Progenitor cell of endocrine pancreas (in vitro differentiated cells): ENCODE measurements around the gene ARSG. TPM values are rescaled to one million over a fixed set of nuclear protein-coding genes. Genes with fewer than 3 reads are reported as not detected.

Experiments
- DNase-seq: peaks from one replicate; pipeline ENCODE4 v3.0.0; 2021; ENCODE audit warnings: low spot score; ENCODE audit not compliant: unreplicated experiment
- H3K27ac Mint-ChIP-seq: 2 replicates; pipeline ENCODE4 v1.8.0; 2021; ENCODE audit warnings: mild to moderate bottlenecking, moderate library complexity, mixed read lengths
- H3K27me3 Mint-ChIP-seq: 2 replicates; pipeline ENCODE4 v1.8.0; 2021; ENCODE audit warnings: mixed read lengths
- H3K36me3 Mint-ChIP-seq: 2 replicates; pipeline ENCODE4 v1.8.0; 2022; ENCODE audit warnings: mixed read lengths; ENCODE audit not compliant: insufficient read depth
- H3K4me1 Mint-ChIP-seq: 2 replicates; pipeline ENCODE4 v1.8.0; 2021; ENCODE audit warnings: low read depth, mixed read lengths
- H3K4me3 Mint-ChIP-seq: 2 replicates; pipeline ENCODE4 v1.8.0; 2021; ENCODE audit warnings: low read depth, mild to moderate bottlenecking, moderate library complexity, mixed read lengths
- H3K9me3 Mint-ChIP-seq: 2 replicates; pipeline ENCODE4 v1.8.0; 2021; ENCODE audit warnings: low read depth, mixed read lengths
- total RNA-seq: library from RNA; stranded (reverse); gene quantifications from 2 replicates; pipeline ENCODE4 v1.2.1, GENCODE V29; 2021
- TF ChIP-seq, protein P1 (sequence below): fragments of 200-600 bp; sonication (generic); IDR thresholded peaks from one replicate; pipeline ENCODE4 v1.5.0; 2021; ENCODE audit warnings: antibody characterized with exemption, mild to moderate bottlenecking; ENCODE audit not compliant: unreplicated experiment

The ARSG gene
- total RNA-seq, 1 donor from 2014 or later: 2.6 TPM

DNA sequence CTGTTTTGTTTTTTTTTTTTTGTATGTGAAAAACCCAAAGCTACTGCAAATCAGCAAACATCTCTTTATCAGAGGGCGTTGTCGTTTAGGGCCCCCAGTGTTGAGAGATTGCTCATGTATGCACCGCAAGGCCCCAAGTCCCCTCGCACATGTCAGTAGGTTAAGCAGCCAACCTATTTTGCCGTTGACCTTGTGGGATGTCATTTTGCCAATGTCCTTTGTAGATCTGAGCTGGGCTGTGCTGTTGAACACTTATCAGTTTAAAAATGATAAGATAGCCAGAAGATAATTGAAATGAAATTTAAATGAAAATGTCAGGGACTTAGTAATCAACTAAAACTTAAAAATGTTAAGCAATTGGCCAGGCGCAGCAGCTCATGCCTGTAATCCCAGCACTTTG is 26.2 kb downstream of the ARSG start:
- Mint-ChIP-seq H3K27me3 (no peaks in the 10 kb centered on the region), H3K27ac (no peak overlapping the region), H3K4me3 (no peak overlapping the region), H3K9me3 (no peaks in the 10 kb centered on the region), H3K4me1 (peaks cover 45% of the 10 kb centered on the region), H3K36me3 (no peaks in the 10 kb centered on the region)
- no peak for DNase-seq
- TF ChIP-seq, protein P1, sequence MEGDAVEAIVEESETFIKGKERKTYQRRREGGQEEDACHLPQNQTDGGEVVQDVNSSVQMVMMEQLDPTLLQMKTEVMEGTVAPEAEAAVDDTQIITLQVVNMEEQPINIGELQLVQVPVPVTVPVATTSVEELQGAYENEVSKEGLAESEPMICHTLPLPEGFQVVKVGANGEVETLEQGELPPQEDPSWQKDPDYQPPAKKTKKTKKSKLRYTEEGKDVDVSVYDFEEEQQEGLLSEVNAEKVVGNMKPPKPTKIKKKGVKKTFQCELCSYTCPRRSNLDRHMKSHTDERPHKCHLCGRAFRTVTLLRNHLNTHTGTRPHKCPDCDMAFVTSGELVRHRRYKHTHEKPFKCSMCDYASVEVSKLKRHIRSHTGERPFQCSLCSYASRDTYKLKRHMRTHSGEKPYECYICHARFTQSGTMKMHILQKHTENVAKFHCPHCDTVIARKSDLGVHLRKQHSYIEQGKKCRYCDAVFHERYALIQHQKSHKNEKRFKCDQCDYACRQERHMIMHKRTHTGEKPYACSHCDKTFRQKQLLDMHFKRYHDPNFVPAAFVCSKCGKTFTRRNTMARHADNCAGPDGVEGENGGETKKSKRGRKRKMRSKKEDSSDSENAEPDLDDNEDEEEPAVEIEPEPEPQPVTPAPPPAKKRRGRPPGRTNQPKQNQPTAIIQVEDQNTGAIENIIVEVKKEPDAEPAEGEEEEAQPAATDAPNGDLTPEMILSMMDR: no peak

DNA sequence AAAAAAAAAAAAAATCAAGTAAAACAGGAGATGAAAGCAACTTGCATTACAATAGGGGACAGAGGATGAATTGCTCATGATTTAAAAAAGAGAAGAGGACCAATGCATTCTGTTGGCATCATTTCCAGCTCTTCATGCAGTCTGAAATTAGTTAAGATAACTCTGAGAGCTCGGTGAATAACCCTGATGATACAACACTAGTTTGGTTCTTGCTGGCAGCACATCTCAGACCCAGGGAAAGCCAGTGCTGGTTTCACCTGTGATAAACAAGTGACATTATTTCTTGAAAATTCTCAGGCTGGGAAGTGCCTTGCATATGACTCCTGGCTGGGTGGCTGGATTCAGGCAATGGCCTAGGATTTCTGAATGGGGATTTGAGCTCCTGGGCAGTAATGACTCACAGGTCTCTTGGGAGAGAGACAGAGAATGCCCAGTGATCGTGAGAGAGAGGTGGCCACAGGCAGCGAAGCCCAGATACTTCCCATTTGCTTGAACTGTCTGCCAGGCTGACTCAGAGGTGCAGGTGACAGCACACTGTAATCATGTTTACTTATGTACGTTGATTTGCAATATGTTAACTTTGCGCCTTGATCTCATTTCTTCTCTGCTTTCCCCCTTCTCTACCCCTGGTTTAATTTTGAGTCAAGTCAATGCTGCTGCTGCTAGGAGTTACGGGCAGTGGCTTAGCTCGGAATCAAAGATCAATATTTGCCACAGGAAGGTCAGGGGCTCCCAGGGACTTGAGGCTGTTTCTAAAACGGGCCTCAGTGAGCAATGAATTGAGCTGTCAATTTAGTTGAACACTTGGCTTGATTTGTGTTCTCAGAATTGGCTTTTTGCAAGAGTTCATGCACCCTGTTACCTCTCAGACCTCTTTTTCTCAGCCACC is 27.1 kb downstream of the ARSG start:
- Mint-ChIP-seq H3K4me1 (peaks cover 43% of the 10 kb centered on the region), H3K27ac (peak overlapping the region; percentile 50), H3K36me3 (no peaks in the 10 kb centered on the region), H3K4me3 (peak overlapping the region; percentile 36), H3K27me3 (no peaks in the 10 kb centered on the region), H3K9me3 (no peaks in the 10 kb centered on the region)
- TF ChIP-seq, protein P1: no peak
- DNase-seq: no peak

DNA sequence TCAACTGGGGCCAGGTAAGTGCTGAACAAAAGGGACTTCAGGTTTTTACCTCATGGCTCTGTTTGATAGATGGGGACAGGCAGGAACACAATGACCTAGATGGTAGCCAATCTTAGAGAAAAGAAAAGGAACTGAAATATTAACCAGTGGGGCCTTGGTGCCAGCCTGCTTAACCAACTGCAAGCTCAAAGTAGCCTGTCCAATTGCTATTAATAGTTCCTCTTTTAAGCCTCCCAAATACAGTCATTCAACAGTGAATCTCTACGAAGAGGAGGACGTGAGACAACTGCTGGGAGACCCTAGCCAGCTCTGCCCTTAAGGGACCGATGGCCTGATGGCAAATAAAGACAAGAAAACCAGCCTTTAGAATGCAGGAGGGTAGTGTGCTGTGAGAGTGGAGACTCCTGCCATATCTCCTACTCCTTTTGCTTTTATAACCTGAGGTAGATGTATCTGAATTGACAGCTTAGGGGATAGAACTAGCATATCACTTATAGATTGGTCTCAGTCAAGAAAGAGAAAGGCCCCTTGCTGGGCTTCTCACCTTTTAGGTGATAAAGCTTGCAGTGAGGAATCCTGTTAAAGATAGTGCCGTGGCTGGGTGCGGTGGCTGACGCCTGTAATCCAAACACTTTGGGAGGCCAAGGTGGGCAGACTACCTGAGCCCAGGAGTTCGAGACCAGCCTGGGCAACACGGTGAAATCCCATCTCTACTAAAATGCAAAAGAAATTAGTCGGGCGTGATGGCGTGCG is 28.3 kb downstream of the ARSG start:
- Mint-ChIP-seq H3K4me1 (peaks cover 43% of the 10 kb centered on the region), H3K36me3 (no peaks in the 10 kb centered on the region), H3K4me3 (no peak overlapping the region), H3K27me3 (no peaks in the 10 kb centered on the region), H3K27ac (no peak overlapping the region), H3K9me3 (no peaks in the 10 kb centered on the region)
- TF ChIP-seq, protein P1: no peak
- DNase-seq: no peak

DNA sequence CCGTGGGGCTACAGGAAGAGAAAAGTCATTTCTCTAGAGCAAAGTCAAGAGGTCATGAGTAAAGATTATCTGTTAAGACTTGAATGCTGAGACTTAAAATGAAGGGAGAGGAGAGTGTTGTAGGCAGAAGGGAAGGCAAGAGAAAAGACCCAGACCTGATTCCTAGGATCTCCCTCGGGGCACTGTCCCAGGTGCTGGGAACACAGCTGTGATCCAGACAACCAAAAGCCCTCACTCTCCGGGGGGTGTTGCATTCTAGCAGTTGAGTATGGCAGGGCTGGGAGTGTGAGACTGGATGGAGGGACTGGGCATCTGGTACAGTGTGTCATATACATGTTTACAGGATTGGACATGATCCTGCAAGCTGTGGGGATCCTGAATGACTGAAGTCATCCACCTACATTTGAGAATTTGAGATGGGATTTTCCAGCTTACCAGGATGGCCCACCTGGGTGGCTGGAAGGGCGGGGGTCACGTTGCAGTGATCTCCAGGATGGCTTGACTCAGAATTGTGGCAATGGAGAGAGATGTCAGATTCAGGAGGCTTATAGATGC is 29.1 kb downstream of the ARSG start:
- Mint-ChIP-seq H3K36me3 (no peaks in the 10 kb centered on the region), H3K4me1 (peaks cover 43% of the 10 kb centered on the region), H3K4me3 (peak overlapping the region; percentile 28), H3K27ac (no peak overlapping the region), H3K27me3 (no peaks in the 10 kb centered on the region), H3K9me3 (no peaks in the 10 kb centered on the region)
- TF ChIP-seq, protein P1: no peak
- no peak for DNase-seq

DNA sequence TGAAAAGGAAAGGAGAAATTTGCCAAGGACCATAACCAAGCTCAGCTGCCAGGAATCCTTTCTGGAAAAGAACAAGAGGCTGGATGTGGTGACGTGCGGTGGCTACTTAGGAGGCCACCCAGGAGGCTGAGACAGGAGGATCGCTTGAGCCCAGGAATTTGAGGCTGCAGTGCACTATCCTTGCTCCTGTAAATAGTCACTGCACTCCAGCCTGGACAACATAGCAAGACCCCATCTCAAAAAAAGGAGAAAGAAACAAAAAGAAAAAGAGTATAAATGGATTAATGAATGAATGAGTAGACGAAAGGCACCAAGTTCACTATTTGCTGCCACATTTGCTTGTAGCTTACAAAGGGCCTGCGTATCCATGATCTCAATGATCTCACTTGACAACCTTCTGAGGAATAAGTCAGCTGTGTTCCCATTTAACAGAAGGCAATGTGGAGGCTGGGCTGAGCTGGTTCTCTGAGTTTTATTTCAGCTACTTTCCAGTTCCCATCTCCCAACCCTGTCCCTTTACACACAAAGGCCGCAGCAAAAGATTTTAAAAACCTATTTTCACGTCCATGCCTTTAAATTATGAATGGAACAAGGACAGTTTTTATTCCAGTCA is 29.8 kb downstream of the ARSG start:
- Mint-ChIP-seq H3K27me3 (no peaks in the 10 kb centered on the region), H3K4me3 (peak overlapping the region; percentile 5), H3K9me3 (no peaks in the 10 kb centered on the region), H3K36me3 (no peaks in the 10 kb centered on the region), H3K4me1 (peaks cover 43% of the 10 kb centered on the region), H3K27ac (no peak overlapping the region)
- DNase-seq: no peak
- TF ChIP-seq, protein P1: no peak
